Stimulated activated naive CD4-positive, alpha-beta T cell (primary cell): ENCODE results near the gene REPS1.
A peak's percentile ranks its signal among the peaks of the same experiment; 100 is the strongest.
"Not testable (repeated sequence)": the region's sequence is repeated elsewhere in the genome, so short reads cannot be mapped to it uniquely, and the experiment has no call there.

Source experiments
- DNase-seq, 6 experiments: peaks; one replicate each; lab custom pipeline; 2025; lab: John Stamatoyannopoulos, UW

Gene REPS1

GRCh38 chr6:138987643-138988468, at the start of gene REPS1:
REPS1 (minus strand) TSS chr6:138988253; CDS start chr6:138987682, 571 bp downstream.
- peak; percentile 82 to 90 (median 86) for DNase-seq

GRCh38 chr6:139037490-139037889, 49.4 kb upstream of the REPS1 start:
- no peak for DNase-seq

GRCh38 chr6:139030228-139030963, 42.3 kb upstream of the REPS1 start:
- peak in 3 of 6 experiments; percentile 9 to 39 (median 17) for DNase-seq

- DNase-seq: peak in 3 of 6 experiments; percentile 4 to 28 (median 22)
These were observed 41.6 kb upstream of the REPS1 start for GRCh38 chr6:139029470-139030227.

GRCh38 chr6:139028658-139029469, 40.8 kb upstream of the REPS1 start, which contains the start of gene ABRACL:
ABRACL (plus strand) TSS chr6:139028745; CDS start chr6:139034161, 5,416 bp downstream.
- DNase-seq: peak; percentile 65 to 80 (median 72)

GRCh38 chr6:139028215-139028657, 40.2 kb upstream of the REPS1 start:
- peak in 2 of 6 experiments; percentile 28 to 79 for DNase-seq

GRCh38 chr6:139027620-139028182, 39.6 kb upstream of the REPS1 start:
- peak in 2 of 6 experiments; percentile 4 to 18 for DNase-seq

GRCh38 chr6:139025416-139025815, 37.4 kb upstream of the REPS1 start:
- not testable (repeated sequence) for DNase-seq

GRCh38 chr6:139020689-139021088, 32.6 kb upstream of the REPS1 start:
- DNase-seq: no peak

GRCh38 chr6:139019722-139020121, 31.7 kb upstream of the REPS1 start:
- DNase-seq: no peak

- DNase-seq: no peak
These were observed 29.2 kb upstream of the REPS1 start for GRCh38 chr6:139017227-139017626.

- DNase-seq: peak in 1 of 6 experiments; percentile 5
These were observed 28.5 kb upstream of the REPS1 start for GRCh38 chr6:139016337-139017213.

GRCh38 chr6:139014945-139015344, 26.9 kb upstream of the REPS1 start:
- DNase-seq: no peak

GRCh38 chr6:139013185-139013800, 25.2 kb upstream of the REPS1 start:
- DNase-seq: no peak

- no peak for DNase-seq
These were observed 23.9 kb upstream of the REPS1 start for GRCh38 chr6:139011980-139012379.

- no peak for DNase-seq
These were observed 22.6 kb upstream of the REPS1 start for GRCh38 chr6:139010674-139011073.

- no peak for DNase-seq
These were observed 20.1 kb upstream of the REPS1 start for GRCh38 chr6:139008117-139008516.

GRCh38 chr6:139007428-139007827, 19.4 kb upstream of the REPS1 start:
- DNase-seq: no peak

- no peak for DNase-seq
These were observed 18.4 kb upstream of the REPS1 start for GRCh38 chr6:139006477-139006876.
